Fibroblast of the aortic adventitia (primary cell): ENCODE measurements around the gene TMEM82. TPM values are rescaled to one million over a fixed set of nuclear protein-coding genes. Genes with fewer than 3 reads are reported as not detected.

Experiments
- DNase-seq: peaks from one replicate; pipeline ENCODE4 v3.0.0-alpha.2; 2010; ENCODE audit warnings: low read depth
- H3K4me3 ChIP-seq: 2 replicates; pipeline ENCODE4 v1.5.1; 2011; ENCODE audit warnings: low read depth, mild to moderate bottlenecking, control low read depth, low read length, moderate library complexity
- CTCF ChIP-seq: IDR thresholded peaks from 2 replicates; pipeline ENCODE4 v1.5.1; 2011; ENCODE audit warnings: mild to moderate bottlenecking, low read length, control low read depth, inconsistent platforms; ENCODE audit not compliant: insufficient read depth
- total RNA-seq: library from RNA; depleted of rRNA; stranded (reverse); fragments of >200 nt; gene quantifications from 2 replicates; pipeline ENCODE4 v1.2.3, GENCODE V29; 2012; ENCODE audit warnings: low replicate concordance

Gene TMEM82
- total RNA-seq, 1 donor = not detected

DNA sequence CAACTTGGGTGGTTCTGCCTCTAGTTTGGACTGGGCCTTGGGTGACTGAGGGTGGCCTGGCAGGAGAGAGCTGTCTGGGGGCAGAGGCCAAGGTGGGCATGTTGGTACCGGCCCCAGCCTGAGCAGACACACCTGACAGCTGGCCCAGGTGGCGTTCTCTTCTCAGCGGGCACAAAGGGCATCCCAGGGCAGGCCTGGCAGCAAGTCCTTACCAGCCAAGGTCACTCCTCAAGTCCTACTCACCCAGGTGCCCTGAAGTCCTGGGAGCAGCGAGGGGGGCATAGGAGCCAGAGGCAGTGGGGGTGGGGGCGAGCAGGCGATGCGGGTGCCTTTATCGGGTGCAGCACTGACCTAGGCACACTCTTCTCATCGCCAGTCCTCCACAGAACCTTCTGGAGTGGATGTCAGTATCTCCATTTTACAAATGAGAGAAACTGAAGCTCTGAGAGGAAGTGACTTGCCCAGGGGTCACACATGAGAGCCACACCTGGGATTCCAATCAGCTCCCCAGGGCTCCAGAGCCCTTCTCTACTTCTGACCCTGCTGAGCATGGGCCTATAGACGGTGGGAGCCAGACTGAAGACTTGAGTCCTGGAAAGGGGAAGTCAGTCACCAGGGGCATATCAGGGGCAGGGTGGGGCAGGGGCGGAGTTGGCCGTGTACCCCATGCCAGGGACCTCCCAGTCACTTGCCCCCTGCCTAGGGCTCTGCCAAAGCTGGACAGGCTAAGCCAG lies 6.8 kb upstream of the TMEM82 start:
- H3K4me3 ChIP-seq = no peak overlapping the region
- TF ChIP-seq CTCF = no peak
- no peak for DNase-seq

DNA sequence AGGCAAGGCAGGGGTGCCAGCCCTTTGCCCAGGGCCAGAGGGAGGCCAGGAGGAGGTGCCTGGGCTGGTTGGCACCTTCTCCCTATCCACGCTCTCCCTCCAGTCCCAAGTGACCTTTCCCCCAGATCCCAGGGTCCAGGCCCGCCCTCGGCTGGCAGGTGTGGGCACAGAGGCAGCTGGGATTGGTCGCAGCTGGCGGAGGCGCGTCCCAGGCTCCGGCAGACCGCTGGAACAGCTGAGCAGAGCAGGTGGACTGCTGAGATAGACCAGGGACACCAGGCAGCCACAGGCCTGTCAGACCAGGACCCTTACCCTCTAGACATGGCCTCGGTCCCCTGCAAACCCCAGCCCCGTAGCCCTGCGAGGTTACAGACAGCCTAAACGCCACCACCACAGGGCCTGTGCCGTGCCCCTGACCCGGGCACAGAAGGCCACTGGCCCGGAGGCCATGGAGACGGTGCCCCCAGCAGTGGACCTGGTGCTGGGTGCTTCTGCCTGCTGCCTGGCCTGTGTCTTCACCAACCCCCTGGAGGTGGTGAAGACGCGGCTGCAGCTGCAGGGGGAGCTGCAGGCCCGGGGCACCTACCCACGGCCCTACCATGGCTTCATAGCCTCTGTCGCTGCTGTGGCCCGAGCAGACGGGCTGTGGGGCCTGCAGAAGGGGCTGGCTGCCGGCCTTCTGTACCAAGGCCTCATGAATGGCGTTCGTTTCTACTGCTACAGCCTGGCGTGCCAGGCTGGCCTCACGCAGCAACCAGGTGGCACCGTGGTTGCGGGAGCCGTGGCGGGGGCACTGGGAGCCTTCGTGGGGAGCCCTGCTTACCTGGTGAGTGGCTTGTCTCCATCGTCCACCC lies 6.0 kb upstream of the TMEM82 start, which contains the start of gene SLC25A34:
Gene SLC25A34, plus strand, starts transcription at position 221 of the 854 bp plus-strand sequence. Its CDS starts 228 bp downstream, at position 449.
- no peak for TF ChIP-seq CTCF
- no peak for DNase-seq
- H3K4me3 ChIP-seq = no peak within 1 kb of the TSS

DNA sequence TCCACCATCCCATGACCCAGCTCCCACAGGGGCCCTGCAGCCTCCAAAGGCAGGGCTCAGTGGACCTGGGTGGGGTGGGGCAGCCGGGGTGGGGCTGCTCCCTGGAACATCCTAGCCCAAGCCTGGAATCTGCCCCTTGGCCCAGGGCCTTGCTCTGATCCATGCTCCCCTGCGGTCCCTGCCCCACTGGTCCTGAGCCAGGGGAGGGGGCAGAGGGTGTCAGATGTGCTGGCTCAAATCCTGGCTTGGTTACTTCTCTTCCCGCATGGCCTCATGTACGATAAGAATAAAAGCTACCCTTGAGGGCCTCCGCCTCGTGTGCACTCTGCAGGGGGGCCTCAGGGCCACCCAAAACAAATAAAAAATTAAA lies 5.4 kb upstream of the TMEM82 start:
- H3K4me3 ChIP-seq = no peak overlapping the region
- no peak for DNase-seq
- TF ChIP-seq CTCF = no peak

DNA sequence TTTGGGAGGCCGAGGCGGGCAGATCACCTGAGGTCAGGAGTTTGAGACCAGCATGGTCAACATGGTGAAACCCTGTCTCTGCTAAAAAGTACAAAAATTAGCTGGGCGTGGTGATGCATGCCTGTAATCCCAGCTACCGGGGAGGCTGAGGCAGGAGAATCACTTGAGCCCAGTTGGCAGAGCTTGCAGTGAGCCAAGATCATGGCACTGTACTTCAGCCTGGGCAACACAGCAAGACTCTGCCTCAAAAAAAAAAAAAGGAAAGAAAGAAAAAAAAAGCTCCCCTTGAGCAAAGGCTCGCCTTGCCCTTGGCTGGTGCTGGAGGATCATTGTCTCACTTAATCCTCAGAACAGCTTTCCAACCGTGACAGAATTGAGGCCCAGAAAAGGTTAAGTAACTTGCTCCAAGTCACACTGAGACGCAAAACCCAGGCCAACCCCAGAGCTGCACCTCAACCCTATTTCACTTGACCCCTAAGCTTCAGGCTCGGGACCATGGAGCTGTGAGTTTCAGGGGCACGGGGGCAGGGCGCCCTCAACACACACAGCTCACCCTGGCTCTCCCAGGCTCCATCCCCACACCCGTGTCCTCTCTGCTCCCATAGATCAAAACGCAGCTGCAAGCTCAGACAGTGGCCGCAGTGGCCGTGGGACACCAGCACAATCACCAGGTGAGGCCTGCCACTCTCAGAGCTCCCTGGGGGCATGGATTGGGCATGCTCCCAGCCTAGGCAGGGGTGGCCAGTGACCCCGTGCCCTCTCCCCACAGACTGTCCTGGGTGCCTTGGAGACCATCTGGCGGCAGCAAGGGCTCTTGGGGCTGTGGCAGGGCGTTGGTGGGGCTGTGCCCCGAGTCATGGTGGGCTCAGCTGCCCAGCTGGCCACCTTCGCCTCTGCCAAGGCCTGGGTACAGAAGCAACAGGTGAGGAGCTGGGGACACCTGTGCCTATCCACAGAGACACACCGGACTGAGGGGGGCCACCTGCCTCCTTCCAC lies 4.7 kb upstream of the TMEM82 start:
- TF ChIP-seq CTCF = no peak
- DNase-seq = no peak
- H3K4me3 ChIP-seq = no peak overlapping the region

DNA sequence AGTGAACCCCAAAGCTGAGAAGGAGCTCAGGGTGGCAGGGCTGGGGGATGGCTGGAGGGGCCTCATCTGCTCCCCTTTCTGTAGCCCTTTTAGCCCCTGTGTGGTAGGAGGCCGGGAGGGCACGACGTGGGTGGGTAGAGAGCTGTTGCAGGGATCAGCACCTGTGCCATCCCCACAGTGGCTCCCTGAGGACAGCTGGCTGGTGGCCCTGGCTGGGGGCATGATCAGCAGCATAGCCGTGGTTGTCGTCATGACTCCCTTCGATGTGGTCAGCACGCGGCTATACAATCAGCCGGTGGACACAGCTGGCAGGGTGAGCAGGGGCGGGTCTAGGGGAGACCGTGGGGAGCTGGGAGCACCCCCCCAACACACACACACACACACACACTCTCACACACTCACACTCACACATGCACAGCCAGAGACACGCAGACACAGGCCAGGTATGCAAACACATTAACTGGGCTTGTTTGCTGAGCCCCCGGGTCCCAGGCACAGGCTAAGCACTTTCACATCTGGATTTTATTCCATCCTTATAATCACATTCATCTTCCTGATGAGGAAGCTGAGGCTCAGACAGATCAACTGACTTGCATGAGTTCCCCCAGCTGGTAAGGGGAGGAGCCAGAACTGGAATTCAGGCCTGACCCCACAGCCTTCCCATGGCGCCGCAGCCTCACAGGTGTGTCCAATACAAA lies 3.7 kb upstream of the TMEM82 start:
- no peak overlapping the region for H3K4me3 ChIP-seq
- TF ChIP-seq CTCF = no peak
- no peak for DNase-seq

DNA sequence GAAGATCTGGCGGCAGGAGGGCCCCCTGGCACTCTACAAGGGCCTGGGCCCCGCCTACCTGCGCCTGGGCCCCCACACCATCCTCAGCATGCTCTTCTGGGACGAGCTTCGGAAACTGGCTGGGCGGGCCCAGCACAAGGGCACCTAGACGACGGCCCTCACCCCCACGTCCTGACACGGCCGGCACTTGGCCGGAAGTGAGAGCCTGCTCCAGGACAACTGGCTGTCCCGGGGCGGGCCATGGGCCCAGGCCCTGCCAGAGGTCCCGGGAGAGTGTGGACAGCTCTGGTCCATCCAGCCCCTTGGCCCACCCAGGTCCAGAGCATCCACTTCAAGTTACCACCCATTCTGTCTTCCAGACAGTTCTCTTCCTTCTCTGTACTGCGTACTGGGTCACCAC lies 3.0 kb upstream of the TMEM82 start:
- no peak for TF ChIP-seq CTCF
- H3K4me3 ChIP-seq = no peak overlapping the region
- no peak for DNase-seq
